Sigmoid colon (tissue), 7 donors: ENCODE results near the gene KDR. TPM values are rescaled to one million over a fixed set of nuclear protein-coding genes. Genes with fewer than 3 reads are reported as not detected.

ENCODE experiments used
- DNase-seq: peaks from one replicate; pipeline ENCODE4 v3.0.0-alpha.2; 2019
- H3K27ac ChIP-seq, 4 donors: fragments of 200-600 bp; sonication (generic); one replicate each; pipeline ENCODE4 v1.5.1; 2016 to 2019; ENCODE audit warnings: mild to moderate bottlenecking in 1 of 4
- H3K27me3 ChIP-seq, 3 donors: fragments of 200-600 bp; sonication (generic); one replicate each; pipeline ENCODE4 v1.5.1; 2019; ENCODE audit warnings: mild to moderate bottlenecking in 1 of 3
- H3K36me3 ChIP-seq, 4 donors: fragments of 200-600 bp; sonication (generic); one replicate each; pipeline ENCODE4 v1.5.1; 2016 to 2019
- H3K4me1 ChIP-seq, 4 donors: fragments of 200-600 bp; sonication (generic); one replicate each; pipeline ENCODE4 v1.5.1; 2017 to 2019
- H3K4me3 ChIP-seq, 4 donors: fragments of 200-600 bp; sonication (generic); one replicate each; pipeline ENCODE4 v1.5.1; 2017 to 2019; ENCODE audit warnings: mild to moderate bottlenecking in 2 of 4, moderate library complexity in 1 of 4
- H3K9me3 ChIP-seq, 4 donors: fragments of 200-600 bp in 3 of 4; sonication (generic) in 3 of 4; one replicate each; pipeline versions ENCODE4 v1.5.1 to v1.6.1; 2013 to 2019
- EP300 ChIP-seq, 4 donors: sonication (generic); formaldehyde crosslinking; IDR thresholded peaks; one replicate each; pipeline ENCODE4 v1.6.1; 2017; ENCODE audit warnings: antibody characterized with exemption in 4 of 4
- POLR2A ChIP-seq, 2 donors: fragments of 450-650 bp; IDR thresholded peaks; one replicate each; pipeline ENCODE4 v1.6.1; 2016; ENCODE audit warnings: antibody characterized with exemption in 2 of 2, mild to moderate bottlenecking in 2 of 2, moderate library complexity in 2 of 2
- POLR2AphosphoS5 ChIP-seq, 4 donors: sonication (generic); formaldehyde crosslinking; IDR thresholded peaks; one replicate each; pipeline ENCODE4 v1.6.1; 2017; ENCODE audit warnings: antibody characterized with exemption in 4 of 4
- WGBS, 2 donors: extraction: QIAGEN DNeasy Blood & Tissue Kit; methylation state at CpG; one replicate each; pipeline ENCODE4 v1.1.7; 2013; 5-methylcytosine and 5-hydroxymethylcytosine counted together
- intact Hi-C: fragments of 100-400 bp; cut with DNase I; formaldehyde crosslinking; loops from one replicate; pipeline ENCODE4 v1.15.1; 2023
- polyA plus RNA-seq, 3 donors: library from polyadenylated mRNA; stranded (reverse); fragments of 200-250 nt; gene quantifications; one replicate each; pipeline ENCODE4 v1.2.3, GENCODE V29; 2013
- total RNA-seq, 4 donors: library from RNA; depleted of rRNA; stranded (reverse); fragments of >200 nt; gene quantifications; one replicate each; pipeline ENCODE4 v1.1.0, GENCODE V29; 2016
- TF ChIP-seq, protein P1 (sequence below), 4 experiments: fragments of 450-650 bp in 3 of 4; fragments of 200-600 bp in 1 of 4; IDR thresholded peaks; one replicate each; pipeline ENCODE4 v1.5.1; 2016 to 2019; ENCODE audit warnings: antibody characterized with exemption in 4 of 4, mild to moderate bottlenecking in 3 of 4, moderate library complexity in 2 of 4
- donor health status: healthy with polysubstance abuse.
- donor health status: Bipolar disorder and iron deficiency.
- donor health status: healthy.

Gene KDR
- total and polyA plus RNA-seq, 7 donors, result 0.69 to 14.2 (median 9.9) TPM

DNA sequence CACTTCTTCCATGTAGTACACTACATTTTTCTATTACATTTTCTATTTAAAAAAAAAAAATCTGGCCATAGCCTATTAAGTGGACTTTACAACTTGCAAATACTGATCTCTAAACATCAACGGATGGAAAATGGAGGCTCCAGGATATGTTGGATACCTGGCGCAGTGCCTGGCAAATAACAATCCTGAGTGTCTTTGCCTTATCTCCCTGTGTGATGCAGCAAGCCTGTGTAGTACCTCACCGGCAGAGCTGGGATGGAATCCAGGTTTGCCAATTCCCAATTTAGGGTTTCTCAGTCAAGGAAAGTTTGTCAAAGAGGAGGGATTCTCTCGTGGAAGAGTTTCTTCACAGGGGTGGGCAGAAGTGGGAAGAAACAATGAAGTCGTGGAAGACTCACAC is 93.2 kb downstream of the KDR start:
- DNase-seq, result no peak
- intact Hi-C loops, result no loop called here
- TF ChIP-seq, protein P1, sequence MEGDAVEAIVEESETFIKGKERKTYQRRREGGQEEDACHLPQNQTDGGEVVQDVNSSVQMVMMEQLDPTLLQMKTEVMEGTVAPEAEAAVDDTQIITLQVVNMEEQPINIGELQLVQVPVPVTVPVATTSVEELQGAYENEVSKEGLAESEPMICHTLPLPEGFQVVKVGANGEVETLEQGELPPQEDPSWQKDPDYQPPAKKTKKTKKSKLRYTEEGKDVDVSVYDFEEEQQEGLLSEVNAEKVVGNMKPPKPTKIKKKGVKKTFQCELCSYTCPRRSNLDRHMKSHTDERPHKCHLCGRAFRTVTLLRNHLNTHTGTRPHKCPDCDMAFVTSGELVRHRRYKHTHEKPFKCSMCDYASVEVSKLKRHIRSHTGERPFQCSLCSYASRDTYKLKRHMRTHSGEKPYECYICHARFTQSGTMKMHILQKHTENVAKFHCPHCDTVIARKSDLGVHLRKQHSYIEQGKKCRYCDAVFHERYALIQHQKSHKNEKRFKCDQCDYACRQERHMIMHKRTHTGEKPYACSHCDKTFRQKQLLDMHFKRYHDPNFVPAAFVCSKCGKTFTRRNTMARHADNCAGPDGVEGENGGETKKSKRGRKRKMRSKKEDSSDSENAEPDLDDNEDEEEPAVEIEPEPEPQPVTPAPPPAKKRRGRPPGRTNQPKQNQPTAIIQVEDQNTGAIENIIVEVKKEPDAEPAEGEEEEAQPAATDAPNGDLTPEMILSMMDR (IDR thresholded peaks at IDR 0.05), result no peak
- TF ChIP-seq POLR2A (IDR thresholded peaks at IDR 0.05) (no peak), EP300 (IDR thresholded peaks at IDR 0.05) (no peak), POLR2AphosphoS5 (IDR thresholded peaks at IDR 0.05) (no peak)
- Histone ChIP-seq H3K9me3 (no peaks in the 10 kb centered on the region), H3K27ac (peak overlapping the region in 1 of 4 donors; percentile 55), H3K36me3 (no peaks in the 10 kb centered on the region), H3K4me1 (no peaks in the 10 kb centered on the region), H3K27me3 (no peaks in the 10 kb centered on the region), H3K4me3 (no peak overlapping the region)
- WGBS, 2 donors, result 69 to 84% methylated on average over 5 of the region's 5 CpGs

DNA sequence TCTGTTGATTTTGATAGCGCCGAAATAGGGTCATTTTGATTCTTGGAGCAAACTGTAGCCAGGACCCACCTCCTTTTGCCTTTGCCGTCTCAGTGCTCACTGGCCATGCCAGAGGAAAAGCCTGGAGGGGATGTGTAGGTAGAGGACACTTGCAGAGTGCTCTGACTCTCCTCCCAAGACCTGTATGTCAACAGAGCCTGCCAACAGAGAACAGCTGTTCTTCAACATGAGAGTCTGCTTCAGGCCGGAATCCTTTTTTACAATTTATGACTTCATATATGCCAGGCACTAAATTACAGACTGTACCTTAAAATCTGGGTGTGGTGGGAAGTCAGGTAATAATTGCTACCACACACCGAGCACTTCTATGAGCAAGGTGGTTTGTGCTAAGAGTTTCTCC is 94.2 kb downstream of the KDR start:
- Histone ChIP-seq H3K36me3 (no peaks in the 10 kb centered on the region), H3K9me3 (no peaks in the 10 kb centered on the region), H3K4me3 (no peak overlapping the region), H3K4me1 (no peaks in the 10 kb centered on the region), H3K27ac (no peak overlapping the region), H3K27me3 (no peaks in the 10 kb centered on the region)
- 54 to 79% methylated on average over 5 of the region's 5 CpGs for WGBS, 2 donors
- intact Hi-C loops, result no loop called here
- no peak for DNase-seq
- no peak for TF ChIP-seq POLR2AphosphoS5 (IDR thresholded peaks at IDR 0.05)
- no peak for TF ChIP-seq POLR2A (IDR thresholded peaks at IDR 0.05)
- TF ChIP-seq, protein P1 (IDR thresholded peaks at IDR 0.05), result no peak
- TF ChIP-seq EP300 (IDR thresholded peaks at IDR 0.05), result no peak

DNA sequence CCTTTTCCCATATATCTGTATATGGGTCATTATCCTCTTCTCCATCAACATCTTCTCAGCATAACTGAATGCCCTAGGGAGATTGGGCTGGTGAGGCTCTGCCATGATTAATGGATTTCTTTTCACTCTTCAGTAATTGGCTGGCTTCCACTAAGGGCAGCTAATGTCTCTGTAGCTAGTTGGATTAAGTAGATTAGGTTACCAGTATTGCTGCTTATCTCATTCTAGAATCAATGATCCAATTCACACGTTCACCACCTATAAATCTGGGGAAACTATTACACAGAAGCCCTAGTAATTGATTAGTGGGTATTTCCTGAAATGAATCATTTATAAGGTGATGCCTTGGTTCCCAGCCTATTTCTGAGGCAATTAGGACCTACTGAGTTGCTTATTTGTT is 94.8 kb downstream of the KDR start:
- Histone ChIP-seq H3K27ac (no peak overlapping the region), H3K9me3 (no peaks in the 10 kb centered on the region), H3K36me3 (no peaks in the 10 kb centered on the region), H3K4me3 (no peak overlapping the region), H3K27me3 (no peaks in the 10 kb centered on the region), H3K4me1 (no peaks in the 10 kb centered on the region)
- intact Hi-C loops, result no loop called here
- WGBS, 2 donors, result 23 to 55% methylated on average over 1 of the region's 1 CpG
- DNase-seq, result no peak
- no peak for TF ChIP-seq POLR2A (IDR thresholded peaks at IDR 0.05)
- TF ChIP-seq EP300 (IDR thresholded peaks at IDR 0.05), result no peak
- TF ChIP-seq, protein P1 (IDR thresholded peaks at IDR 0.05), result no peak
- TF ChIP-seq POLR2AphosphoS5 (IDR thresholded peaks at IDR 0.05), result no peak

DNA sequence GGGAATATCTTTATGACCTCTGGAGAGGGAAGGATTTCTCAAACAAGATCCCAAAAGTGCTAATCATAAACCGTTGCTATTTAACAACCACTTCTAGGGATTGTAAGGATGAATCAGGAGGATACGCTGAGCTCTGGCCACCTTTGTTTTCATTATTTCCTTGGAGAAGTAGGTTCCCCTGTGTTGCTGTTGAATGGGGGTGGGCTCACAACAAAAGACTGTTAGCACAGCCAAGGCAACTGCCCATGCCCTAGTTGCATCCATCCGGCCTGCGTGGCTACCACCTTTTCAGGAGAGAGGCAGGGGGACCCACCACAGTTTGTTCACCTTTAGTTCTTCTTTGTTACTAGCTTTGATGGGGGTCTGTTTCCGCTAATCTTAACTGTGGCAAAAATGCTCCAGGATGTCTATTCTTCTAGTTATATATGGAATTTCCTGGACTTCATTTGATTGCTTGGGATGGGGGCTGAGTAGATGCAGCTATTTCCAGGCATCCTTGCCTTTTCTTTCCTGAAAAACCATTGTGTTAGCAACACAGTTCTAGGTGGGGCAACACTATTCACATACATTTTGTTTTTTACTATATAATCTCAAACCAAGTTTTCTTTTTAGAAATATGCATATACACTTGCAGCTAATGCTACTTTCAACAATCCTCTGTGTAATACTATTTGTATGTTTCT is 95.4 kb downstream of the KDR start:
- no peak for DNase-seq
- H3K36me3 ChIP-seq, result no peaks in the 10 kb centered on the region
- H3K27ac ChIP-seq, result no peak overlapping the region
- 71 to 81% methylated on average over 5 of the region's 5 CpGs for whole genome bisulfite sequencing, 2 donors
- H3K4me3 ChIP-seq, result no peak overlapping the region
- no peaks in the 10 kb centered on the region for H3K9me3 ChIP-seq
- H3K27me3 ChIP-seq, result no peaks in the 10 kb centered on the region
- TF ChIP-seq POLR2A (IDR thresholded peaks at IDR 0.05) (no peak), EP300 (IDR thresholded peaks at IDR 0.05) (no peak), POLR2AphosphoS5 (IDR thresholded peaks at IDR 0.05) (no peak)
- TF ChIP-seq, protein P1 (IDR thresholded peaks at IDR 0.05), result no peak
- H3K4me1 ChIP-seq, result no peaks in the 10 kb centered on the region
- intact Hi-C loops, result no loop called here

DNA sequence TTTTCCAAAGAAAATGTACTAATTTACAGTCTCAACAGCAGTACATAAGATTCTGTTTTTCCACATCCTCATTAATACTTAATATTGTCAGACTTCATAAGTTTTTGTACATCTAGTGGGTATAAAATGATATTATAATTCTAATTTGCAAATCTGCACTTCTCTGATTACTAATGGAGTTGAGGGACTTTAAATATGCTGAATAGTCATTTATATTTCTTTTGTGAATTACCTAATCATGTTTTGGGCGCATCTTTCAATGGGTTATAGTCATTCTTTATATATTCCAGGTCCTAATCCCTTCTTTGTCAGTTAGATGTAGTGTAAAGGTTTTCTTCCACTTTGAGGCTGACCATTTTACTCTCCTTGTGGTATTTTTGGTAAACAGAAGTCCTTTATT is 96.1 kb downstream of the KDR start:
- intact Hi-C loops, result no loop called here
- no peaks in the 10 kb centered on the region for H3K27me3 ChIP-seq
- no peak overlapping the region for H3K4me3 ChIP-seq
- 77 to 91% methylated on average over 1 of the region's 1 CpG for WGBS, 2 donors
- no peak for DNase-seq
- no peaks in the 10 kb centered on the region for H3K9me3 ChIP-seq
- H3K36me3 ChIP-seq, result no peaks in the 10 kb centered on the region
- H3K4me1 ChIP-seq, result no peaks in the 10 kb centered on the region
- TF ChIP-seq POLR2A (IDR thresholded peaks at IDR 0.05), result no peak
- no peak for TF ChIP-seq POLR2AphosphoS5 (IDR thresholded peaks at IDR 0.05)
- no peak for TF ChIP-seq EP300 (IDR thresholded peaks at IDR 0.05)
- TF ChIP-seq, protein P1 (IDR thresholded peaks at IDR 0.05), result no peak
- H3K27ac ChIP-seq, result no peak overlapping the region
